K562 (cell line): ENCODE data around the gene BCO2. TPM values are rescaled to one million over a fixed set of nuclear protein-coding genes. Genes with fewer than 3 reads are reported as not detected.

Experiments used
- ATAC-seq: fragments of 200-7000 bp; cut with Tn5 transposase; 3 replicates; pipeline ENCODE4 v1.9.1; 2020; ENCODE audit warnings: moderate library complexity
- BruUV-seq: library from RNA; stranded (reverse); fragments of 400-500 nt; replicated peaks from 2 replicates; lab custom pipeline; 2021; lab: Mats Ljungman, UMichigan
- CTCF ChIA-PET: fragments of 300-600 bp; formaldehyde crosslinking; extraction: SDS; loops from one replicate; lab custom pipeline; 2021; ENCODE audit warnings: low intra/inter-chr PET ratio; lab: Yijun Ruan, JAX
- POLR2A ChIA-PET: fragments of 300-600, 350-650 bp; sonication (Branson Sonifier 250); formaldehyde crosslinking; extraction: SDS; loops from one replicate; lab custom pipeline; 2021; ENCODE audit warnings: antibody characterized with exemption, inconsistent platforms; lab: Yijun Ruan, JAX
- DNase-seq, 4 experiments: peaks; one replicate each; pipeline versions ENCODE4 v3.0.0 to v3.0.0-alpha.2; 2011 to 2018; ENCODE audit warnings: low spot score in 3 of 4, mixed read lengths in 3 of 4; ENCODE audit errors: extremely low read depth in 1 of 4
- FAIRE-seq: peaks from 2 replicates; lab custom pipeline; 2011; peaks lifted over from hg19 to GRCh38; lab: Jason Lieb, UNC
- H2AFZ ChIP-seq: 2 replicates; pipeline ENCODE4 v1.6.0; 2011; ENCODE audit warnings: low read depth, low read length, control low read depth, inconsistent platforms
- H3K27ac ChIP-seq: fragments of 200-600 bp; 3 replicates; pipeline ENCODE4 v1.8.0; 2011; ENCODE audit warnings: low read depth, mild to moderate bottlenecking, control low read depth, inconsistent platforms, low read length, moderate library complexity, mixed read lengths; ENCODE audit errors: extremely low read depth
- H3K27me3 ChIP-seq, 2 experiments: fragments of 300-600 bp in 1 of 2; 2 replicates in 1 of 2; 3 replicates in 1 of 2; pipeline versions ENCODE4 v1.6.0 to v1.8.0; 2011; ENCODE audit warnings: inconsistent platforms in 2 of 2, low read length in 2 of 2, mild to moderate bottlenecking in 1 of 2, mixed read lengths in 1 of 2, moderate library complexity in 1 of 2; ENCODE audit not compliant: control insufficient read depth in 2 of 2, insufficient read depth in 2 of 2
- H3K36me3 ChIP-seq: fragments of 300-600 bp; 3 replicates; pipeline ENCODE4 v1.8.0; 2011; ENCODE audit warnings: mild to moderate bottlenecking, low read length, inconsistent platforms; ENCODE audit not compliant: control insufficient read depth, insufficient read depth
- H3K4me1 ChIP-seq, 2 experiments: fragments of 200-600 bp in 1 of 2; replicated peaks in 1 of 2; 2 replicates in 1 of 2; 3 replicates in 1 of 2; pipeline versions ENCODE4 v1.5.1 to v1.8.0; 2011; ENCODE audit warnings: inconsistent platforms in 2 of 2, low read length in 2 of 2, mild to moderate bottlenecking in 1 of 2, mixed read lengths in 1 of 2, moderate library complexity in 1 of 2; ENCODE audit not compliant: control insufficient read depth in 2 of 2, insufficient read depth in 2 of 2
- H3K4me2 ChIP-seq: 2 replicates; pipeline ENCODE4 v1.6.1; 2011; ENCODE audit warnings: low read length, control low read depth, inconsistent platforms, mixed read lengths; ENCODE audit not compliant: insufficient read depth
- H3K4me3 ChIP-seq: fragments of 200-600 bp; sonication (generic), shearing (Covaris generic); 2 replicates; pipeline ENCODE4 v1.5.1; 2016; ENCODE audit warnings: control low read depth, inconsistent platforms
- H3K79me2 ChIP-seq: fragments of 200-600 bp; 3 replicates; pipeline ENCODE4 v1.8.0; 2011; ENCODE audit warnings: low read length, inconsistent platforms; ENCODE audit not compliant: control insufficient read depth, insufficient read depth
- H3K9ac ChIP-seq, 2 experiments: 2 replicates each; pipeline versions ENCODE4 v1.6.0 to v1.6.1; 2011; ENCODE audit warnings: low read depth in 2 of 2, low read length in 2 of 2, control low read depth in 1 of 2, inconsistent platforms in 1 of 2, mild to moderate bottlenecking in 1 of 2, mixed read lengths in 1 of 2; ENCODE audit not compliant: insufficient read depth in 1 of 2
- H3K9me1 ChIP-seq: one replicate; pipeline ENCODE4 v1.6.0; 2011; ENCODE audit warnings: inconsistent platforms, mild to moderate bottlenecking, low read length, moderate library complexity; ENCODE audit not compliant: control insufficient read depth, insufficient read depth
- H3K9me3 ChIP-seq: replicated peaks from 2 replicates; pipeline ENCODE4 v1.5.1; 2011; ENCODE audit warnings: low read depth, low read length, inconsistent platforms; ENCODE audit not compliant: control insufficient read depth, insufficient read depth
- H4K20me1 ChIP-seq: replicated peaks from 2 replicates; pipeline ENCODE4 v1.6.1; 2011; ENCODE audit warnings: low read length, inconsistent platforms, mixed read lengths; ENCODE audit not compliant: control insufficient read depth, insufficient read depth
- ATF3 ChIP-seq, 2 experiments: fragments of 450-650 bp in 1 of 2; sonication (generic) in 1 of 2; formaldehyde crosslinking in 1 of 2; IDR thresholded peaks in 1 of 2; conservative IDR thresholded peaks in 1 of 2; 2 replicates each; pipeline versions ENCODE4 v1.6.1 to v1.8.1; 2016 to 2023; ENCODE audit warnings: mild to moderate bottlenecking in 2 of 2, moderate library complexity in 2 of 2, inconsistent platforms in 1 of 2, missing genetic modification reagents in 1 of 2
- CEBPB ChIP-seq: fragments of 450-650 bp; IDR thresholded peaks from 2 replicates; pipeline ENCODE4 v1.6.1; 2016; ENCODE audit warnings: missing genetic modification characterization, missing compliant biosample characterization
- CEBPG ChIP-seq, 3 experiments: fragments of 200-800 bp in 1 of 3; sonication (Bioruptor generic) in 1 of 3; sonication (generic) in 1 of 3; formaldehyde crosslinking in 1 of 3; IDR thresholded peaks in 2 of 3; conservative IDR thresholded peaks in 1 of 3; 2 replicates each; pipeline versions ENCODE4 v1.6.1 to v1.8.0; 2016 to 2022; ENCODE audit warnings: missing compliant biosample characterization in 2 of 3, missing genetic modification characterization in 2 of 3, mild to moderate bottlenecking in 1 of 3, missing genetic modification reagents in 1 of 3
- PKNOX1 ChIP-seq: fragments of 450-650 bp; IDR thresholded peaks from 2 replicates; pipeline ENCODE4 v1.6.1; 2016
- RBM14 ChIP-seq: fragments of 200-400 bp; formaldehyde crosslinking; IDR thresholded peaks from 2 replicates; pipeline ENCODE4 v1.6.1; 2018; ENCODE audit warnings: low read depth, mild to moderate bottlenecking, low read length, moderate library complexity, borderline replicate concordance; ENCODE audit not compliant: insufficient read depth
- RBM34 ChIP-seq: fragments of 200-400 bp; formaldehyde crosslinking; IDR thresholded peaks from 2 replicates; pipeline ENCODE4 v1.6.1; 2018; ENCODE audit warnings: low read length, borderline replicate concordance; ENCODE audit not compliant: insufficient read depth
- TRIM25 ChIP-seq: fragments of 450-650 bp; IDR thresholded peaks from 2 replicates; pipeline ENCODE4 v1.7.0; 2016; ENCODE audit warnings: borderline replicate concordance
- ZNF75A ChIP-seq: fragments of 450-650 bp; formaldehyde crosslinking; IDR thresholded peaks from 2 replicates; pipeline ENCODE4 v1.4.0; 2020; ENCODE audit warnings: mild to moderate bottlenecking
- WGBS: fragments of 100-300 bp; shearing (Covaris generic); methylation state at CpG from one replicate; pipeline ENCODE4 v1.1.6; 2016; ENCODE audit warnings: low coverage, mixed read lengths; ENCODE audit not compliant: insufficient coverage; ENCODE audit errors: missing lambda C conversion rate; 5-methylcytosine and 5-hydroxymethylcytosine counted together
- in situ Hi-C: fragments of 300-500 bp; cut with MboI; formaldehyde crosslinking; loops from 4 replicates; pipeline ENCODE4 v1.15.0; 2018; ENCODE audit warnings: inconsistent platforms, mixed read lengths
- intact Hi-C: fragments of 100-400 bp; cut with micrococcal nuclease; formaldehyde crosslinking; loops from 2 replicates; pipeline ENCODE4 v1.14.2; 2022
- polyA plus RNA-seq, 8 experiments: library from polyadenylated mRNA; depleted of rRNA in 4 of 8; stranded (reverse) in 5 of 8; unstranded in 3 of 8; fragments of >200 nt; fragmentation: Nextera tagmentation in 2 of 8; fragmentation: Illumina TruSeq in 1 of 8; extraction: Ambion mirVana in 2 of 8; extraction: Trizol in 1 of 8; gene quantifications; 2 replicates each; pipeline versions ENCODE4 v1.2.1 to v1.2.3, GENCODE V29; 2011 to 2014; ENCODE audit warnings: inconsistent platforms in 1 of 8, missing spikeins in 1 of 8
- total RNA-seq, 7 experiments: library from RNA; depleted of rRNA in 6 of 7; stranded (reverse); fragments of >200 nt in 6 of 7; fragmentation: Illumina TruSeq in 2 of 7; extraction: Trizol in 2 of 7; gene quantifications; 2 replicates each; pipeline versions ENCODE4 v1.2.1 to v1.2.3, GENCODE V29; 2011 to 2021; ENCODE audit warnings: low replicate concordance in 1 of 7

The BCO2 gene
- total and polyA plus RNA-seq, 9 of the 15 experiments (the other 6 are each of a cell fraction or from before 2014, with no cell fraction given): 0.21 to 1.0 (median 0.47) TPM; not detected in 1

GRCh38 chr11:112172362-112172994 is 2.8 kb upstream of the BCO2 start (continued):
- TF ChIP-seq RBM14 (no peak), ZNF75A (CRISPR knock-in tag) (no peak), ATF3 (IDR thresholded peaks at IDR 0.05) (no peak), ATF3 (CRISPR knock-in tag; conservative IDR thresholded peaks at IDR 0.05) (no peak), TRIM25 (no peak)
- TF ChIP-seq, all 486 proteins: peak for 0

GRCh38 chr11:112173152-112173551 is 2.2 kb upstream of the BCO2 start:
- ATAC-seq: 0 out of 3 replicates have a peak, but pooled peaks have one; percentile 23
- Histone ChIP-seq H3K27me3 (peaks cover 0 to 2% of the 10 kb centered on the region in 2 experiments; a peak in 1 of 5 replicates), H4K20me1 (peaks cover 3% of the 10 kb centered on the region; the same call in 1 of the 2 replicates), H3K9me3 (no peaks in the 10 kb centered on the region), H3K4me2 (no peak overlapping the region), H3K9me1 (no peaks in the 10 kb centered on the region), H3K4me1 (peaks cover 0 to 8% of the 10 kb centered on the region in 2 experiments; a peak in 2 of 5 replicates)
- CTCF ChIA-PET: no interaction called here
- WGBS: 18% methylated on average over 2 of the region's 3 CpGs
- TF ChIP-seq CEBPB: peak; percentile 78
- TF ChIP-seq ATF3 (IDR thresholded peaks at IDR 0.05): peak; percentile 83
- no peak for TF ChIP-seq ATF3 (CRISPR knock-in tag; conservative IDR thresholded peaks at IDR 0.05)
- no peak for TF ChIP-seq RBM34
- TF ChIP-seq PKNOX1: 0 out of 2 replicates have a peak, but pooled peaks have one; percentile 9
- TF ChIP-seq CEBPG (CRISPR knock-in tag; IDR thresholded peaks at IDR 0.05): 0 out of 2 replicates have a peak, but pooled peaks have one; percentile 37
- peak in 1 of 2 experiments; percentile 73; a peak in 2 of 4 replicates for TF ChIP-seq CEBPG (tag; conservative IDR thresholded peaks at IDR 0.05 in 1 of 2, IDR thresholded peaks at IDR 0.05 in 1 of 2)
- TF ChIP-seq, all 486 proteins: peak for 4
- Histone ChIP-seq H3K27ac (no peak overlapping the region), H3K79me2 (no peaks in the 10 kb centered on the region), H3K4me3 (no peak overlapping the region), H3K9ac (no peak overlapping the region), H3K36me3 (no peaks in the 10 kb centered on the region), H2AFZ (no peak overlapping the region)
- in situ Hi-C loops (no loop called here), intact Hi-C loops (no loop called here)
- FAIRE-seq (no peak), DNase-seq (peak in 1 of 4 experiments; percentile 11)
- no TSS peak for BruUV-seq
- POLR2A ChIA-PET: interaction anchor here (0.6 to 1.0 kb wide), 2 partner anchors 9 to 156 kb away, joined by 3 read pairs; partner anchors contain the start of gene IL18
